Esophagus squamous epithelium (tissue), 4 donors: Measurements from ENCODE around the gene MRO. TPM values are rescaled to one million over a fixed set of nuclear protein-coding genes. Genes with fewer than 3 reads are reported as not detected.

ENCODE experiments used
- total RNA-seq, 4 donors: library from RNA; depleted of rRNA; stranded (reverse); fragments of >200 nt; gene quantifications; one replicate each; pipeline ENCODE4 v1.1.0, GENCODE V29; 2016

Gene MRO
- total RNA-seq, 4 donors from 2014 or later, result 0.13 to 1.7 (median 0.83) TPM

Other genes starting within 250 kb of the MRO start
- gene ME2, start 59.1 kb upstream of the MRO start, total RNA-seq, result 10 to 100 TPM; 18.5 to 32.2 (median 25.5) TPM
- 1 to 10 TPM; 1.6 to 8.9 (median 6.0) TPM for gene ELAC1, start 148.0 kb upstream of the MRO start, total RNA-seq
- 10 to 100 TPM; 32.9 to 84.5 (median 49.3) TPM for gene SMAD4, start 210.2 kb upstream of the MRO start, total RNA-seq